ENCODE data around the gene PAQR3. TPM values are rescaled to one million over a fixed set of nuclear protein-coding genes. Genes with fewer than 3 reads are reported as not detected.
"Not testable (repeated sequence)": the region's sequence is repeated elsewhere in the genome, so short reads cannot be mapped to it uniquely, and the experiment has no call there.

The PAQR3 gene
- total RNA-seq, 1 donor from 2014 or later = 57.1 TPM

- DNase-seq (ENCODE audit: low spot score in 2 of 2) (no peak), FAIRE-seq (no peak)
Observed at GRCh38 chr4:78930016-78930629, 9.1 kb downstream of the PAQR3 start.

GRCh38 chr4:78928835-78929234 lies 10.4 kb downstream of the PAQR3 start:
- DNase-seq (ENCODE audit: low spot score in 2 of 2) (no peak), FAIRE-seq (no peak)

- FAIRE-seq (no peak), DNase-seq (ENCODE audit: low spot score in 2 of 2) (no peak)
Observed at GRCh38 chr4:78926826-78927225, 12.4 kb downstream of the PAQR3 start.

- FAIRE-seq (no peak), DNase-seq (ENCODE audit: low spot score in 2 of 2) (no peak)
Observed at GRCh38 chr4:78923464-78924312, 15.6 kb downstream of the PAQR3 start.

GRCh38 chr4:78922207-78922606 lies 17.0 kb downstream of the PAQR3 start:
- no peak for FAIRE-seq
- DNase-seq (ENCODE audit: low spot score in 2 of 2) = no peak

- no peak for DNase-seq (ENCODE audit: low spot score in 2 of 2)
- no peak for FAIRE-seq
Observed at GRCh38 chr4:78910612-78911011, 28.6 kb downstream of the PAQR3 start.

- not testable (repeated sequence) for DNase-seq (ENCODE audit: low spot score in 2 of 2); FAIRE-seq
Observed at GRCh38 chr4:78908974-78909373, 30.3 kb downstream of the PAQR3 start.

- FAIRE-seq (no peak), DNase-seq (ENCODE audit: low spot score in 2 of 2) (no peak)
Observed at GRCh38 chr4:78907638-78908037, 31.6 kb downstream of the PAQR3 start.

GRCh38 chr4:78904143-78904542 lies 35.1 kb downstream of the PAQR3 start:
- DNase-seq (ENCODE audit: low spot score in 2 of 2) (no peak), FAIRE-seq (no peak)

- no peak for FAIRE-seq
- no peak for DNase-seq (ENCODE audit: low spot score in 2 of 2)
Observed at GRCh38 chr4:78902298-78902697, 36.9 kb downstream of the PAQR3 start.

- FAIRE-seq (no peak), DNase-seq (ENCODE audit: low spot score in 2 of 2) (no peak)
Observed at GRCh38 chr4:78901882-78902281, 37.4 kb downstream of the PAQR3 start.

- FAIRE-seq = no peak
- DNase-seq (ENCODE audit: low spot score in 2 of 2) = no peak
Observed at GRCh38 chr4:78899302-78899701, 39.9 kb downstream of the PAQR3 start.

- FAIRE-seq (no peak), DNase-seq (ENCODE audit: low spot score in 2 of 2) (no peak)
Observed at GRCh38 chr4:78889955-78890354, 49.3 kb downstream of the PAQR3 start.

GRCh38 chr4:78885598-78885997 lies 53.6 kb downstream of the PAQR3 start:
- FAIRE-seq (no peak), DNase-seq (ENCODE audit: low spot score in 2 of 2) (no peak)

- no peak for DNase-seq (ENCODE audit: low spot score in 2 of 2)
Observed at GRCh38 chr4:78880874-78881492, 58.3 kb downstream of the PAQR3 start.

GRCh38 chr4:78878031-78878430 lies 61.2 kb downstream of the PAQR3 start:
- FAIRE-seq (no peak), DNase-seq (ENCODE audit: low spot score in 2 of 2) (no peak)

More at GRCh38 chr4:78880874-78881492, 58.3 kb downstream of the PAQR3 start:
- FAIRE-seq = no peak

GRCh38 chr4:78876568-78877320 lies 62.5 kb downstream of the PAQR3 start:
- FAIRE-seq = no peak

GRCh38 chr4:78870056-78870455 lies 69.2 kb downstream of the PAQR3 start:
- FAIRE-seq = no peak

More at GRCh38 chr4:78876568-78877320, 62.5 kb downstream of the PAQR3 start:
- no peak for DNase-seq (ENCODE audit: low spot score in 2 of 2)

GRCh38 chr4:78868712-78869111 lies 70.5 kb downstream of the PAQR3 start:
- not testable (repeated sequence) for FAIRE-seq; DNase-seq (ENCODE audit: low spot score in 2 of 2)

More at GRCh38 chr4:78870056-78870455, 69.2 kb downstream of the PAQR3 start:
- DNase-seq (ENCODE audit: low spot score in 2 of 2) = no peak

GRCh38 chr4:78865451-78865850 lies 73.8 kb downstream of the PAQR3 start:
- DNase-seq (ENCODE audit: low spot score in 2 of 2) (no peak), FAIRE-seq (no peak)

Data from frontal cortex (tissue), 4 donors.